ENCODE measurements around the gene CHPT1. TPM values are rescaled to one million over a fixed set of nuclear protein-coding genes. Genes with fewer than 3 reads are reported as not detected.
A peak's percentile ranks its signal among the peaks of the same experiment; 100 is the strongest.

Gene CHPT1
- total and polyA plus RNA-seq, 9 of the 15 experiments (the other 6 are each of a cell fraction or from before 2014, with no cell fraction given): 15.3 to 210 (median 91.9) TPM

- TF ChIP-seq, protein P1, sequence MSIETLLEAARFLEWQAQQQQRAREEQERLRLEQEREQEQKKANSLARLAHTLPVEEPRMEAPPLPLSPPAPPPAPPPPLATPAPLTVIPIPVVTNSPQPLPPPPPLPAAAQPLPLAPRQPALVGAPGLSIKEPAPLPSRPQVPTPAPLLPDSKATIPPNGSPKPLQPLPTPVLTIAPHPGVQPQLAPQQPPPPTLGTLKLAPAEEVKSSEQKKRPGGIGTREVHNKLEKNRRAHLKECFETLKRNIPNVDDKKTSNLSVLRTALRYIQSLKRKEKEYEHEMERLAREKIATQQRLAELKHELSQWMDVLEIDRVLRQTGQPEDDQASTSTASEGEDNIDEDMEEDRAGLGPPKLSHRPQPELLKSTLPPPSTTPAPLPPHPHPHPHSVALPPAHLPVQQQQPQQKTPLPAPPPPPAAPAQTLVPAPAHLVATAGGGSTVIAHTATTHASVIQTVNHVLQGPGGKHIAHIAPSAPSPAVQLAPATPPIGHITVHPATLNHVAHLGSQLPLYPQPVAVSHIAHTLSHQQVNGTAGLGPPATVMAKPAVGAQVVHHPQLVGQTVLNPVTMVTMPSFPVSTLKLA (conservative IDR thresholded peaks at IDR 0.05): no peak
- TF ChIP-seq, protein P2, sequence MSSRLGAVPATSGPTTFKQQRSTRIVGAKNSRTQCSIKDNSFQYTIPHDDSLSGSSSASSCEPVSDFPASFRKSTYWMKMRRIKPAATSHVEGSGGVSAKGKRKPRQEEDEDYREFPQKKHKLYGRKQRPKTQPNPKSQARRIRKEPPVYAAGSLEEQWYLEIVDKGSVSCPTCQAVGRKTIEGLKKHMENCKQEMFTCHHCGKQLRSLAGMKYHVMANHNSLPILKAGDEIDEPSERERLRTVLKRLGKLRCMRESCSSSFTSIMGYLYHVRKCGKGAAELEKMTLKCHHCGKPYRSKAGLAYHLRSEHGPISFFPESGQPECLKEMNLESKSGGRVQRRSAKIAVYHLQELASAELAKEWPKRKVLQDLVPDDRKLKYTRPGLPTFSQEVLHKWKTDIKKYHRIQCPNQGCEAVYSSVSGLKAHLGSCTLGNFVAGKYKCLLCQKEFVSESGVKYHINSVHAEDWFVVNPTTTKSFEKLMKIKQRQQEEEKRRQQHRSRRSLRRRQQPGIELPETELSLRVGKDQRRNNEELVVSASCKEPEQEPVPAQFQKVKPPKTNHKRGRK (tag; IDR thresholded peaks at IDR 0.05): no peak
- peak; percentile 43; the same call in 1 of the 2 replicates for TF ChIP-seq POLR2H (tag; IDR thresholded peaks at IDR 0.05; ENCODE audit: low read depth)
- 0 out of 2 replicates have a peak, but pooled peaks have one; percentile 12 for TF ChIP-seq PML (IDR thresholded peaks at IDR 0.05; ENCODE audit: low read length)
- TF ChIP-seq, protein P3, sequence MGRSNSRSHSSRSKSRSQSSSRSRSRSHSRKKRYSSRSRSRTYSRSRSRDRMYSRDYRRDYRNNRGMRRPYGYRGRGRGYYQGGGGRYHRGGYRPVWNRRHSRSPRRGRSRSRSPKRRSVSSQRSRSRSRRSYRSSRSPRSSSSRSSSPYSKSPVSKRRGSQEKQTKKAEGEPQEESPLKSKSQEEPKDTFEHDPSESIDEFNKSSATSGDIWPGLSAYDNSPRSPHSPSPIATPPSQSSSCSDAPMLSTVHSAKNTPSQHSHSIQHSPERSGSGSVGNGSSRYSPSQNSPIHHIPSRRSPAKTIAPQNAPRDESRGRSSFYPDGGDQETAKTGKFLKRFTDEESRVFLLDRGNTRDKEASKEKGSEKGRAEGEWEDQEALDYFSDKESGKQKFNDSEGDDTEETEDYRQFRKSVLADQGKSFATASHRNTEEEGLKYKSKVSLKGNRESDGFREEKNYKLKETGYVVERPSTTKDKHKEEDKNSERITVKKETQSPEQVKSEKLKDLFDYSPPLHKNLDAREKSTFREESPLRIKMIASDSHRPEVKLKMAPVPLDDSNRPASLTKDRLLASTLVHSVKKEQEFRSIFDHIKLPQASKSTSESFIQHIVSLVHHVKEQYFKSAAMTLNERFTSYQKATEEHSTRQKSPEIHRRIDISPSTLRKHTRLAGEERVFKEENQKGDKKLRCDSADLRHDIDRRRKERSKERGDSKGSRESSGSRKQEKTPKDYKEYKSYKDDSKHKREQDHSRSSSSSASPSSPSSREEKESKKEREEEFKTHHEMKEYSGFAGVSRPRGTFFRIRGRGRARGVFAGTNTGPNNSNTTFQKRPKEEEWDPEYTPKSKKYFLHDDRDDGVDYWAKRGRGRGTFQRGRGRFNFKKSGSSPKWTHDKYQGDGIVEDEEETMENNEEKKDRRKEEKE (IDR thresholded peaks at IDR 0.05; ENCODE audit: borderline replicate concordance in 1 of 2, control insufficient read depth in 1 of 2, low read depth in 2 of 2, low read length in 1 of 2): no peak
- TF ChIP-seq ZNF124 (CRISPR knock-in tag; IDR thresholded peaks at IDR 0.05): no peak
- peak; percentile 42; the same call in 1 of the 2 replicates for TF ChIP-seq POLR2AphosphoS5 (IDR thresholded peaks at IDR 0.05; ENCODE audit: control insufficient read depth, insufficient read depth, low read depth, low read length)
- no peak for TF ChIP-seq ZBED1 (IDR thresholded peaks at IDR 0.05)
- no peak for TF ChIP-seq MECOM (CRISPR knock-in tag; IDR thresholded peaks at IDR 0.05)
- no peak for TF ChIP-seq HEY1 (CRISPR knock-in tag; IDR thresholded peaks at IDR 0.05; ENCODE audit: borderline replicate concordance)
- TF ChIP-seq ZNF764 (CRISPR knock-in tag; IDR thresholded peaks at IDR 0.05; ENCODE audit: low read depth): no peak
- no peak for TF ChIP-seq DNMT1 (IDR thresholded peaks at IDR 0.05)
- TF ChIP-seq HNRNPUL1 (IDR thresholded peaks at IDR 0.05; ENCODE audit: low read length): no peak
- TF ChIP-seq PTRF (tag; IDR thresholded peaks at IDR 0.05): no peak
- no peak for TF ChIP-seq ZNF143 (CRISPR knock-in tag; IDR thresholded peaks at IDR 0.05)
- TF ChIP-seq, protein P4, sequence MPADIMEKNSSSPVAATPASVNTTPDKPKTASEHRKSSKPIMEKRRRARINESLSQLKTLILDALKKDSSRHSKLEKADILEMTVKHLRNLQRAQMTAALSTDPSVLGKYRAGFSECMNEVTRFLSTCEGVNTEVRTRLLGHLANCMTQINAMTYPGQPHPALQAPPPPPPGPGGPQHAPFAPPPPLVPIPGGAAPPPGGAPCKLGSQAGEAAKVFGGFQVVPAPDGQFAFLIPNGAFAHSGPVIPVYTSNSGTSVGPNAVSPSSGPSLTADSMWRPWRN (IDR thresholded peaks at IDR 0.05; ENCODE audit: low read depth): peak; percentile 64
- TF ChIP-seq CBX2 (IDR thresholded peaks at IDR 0.05; ENCODE audit: insufficient read depth, low read length, poor library complexity, severe bottlenecking): no peak
- no peak for TF ChIP-seq BACH1 (tag; IDR thresholded peaks at IDR 0.05)
- TF ChIP-seq ELF4 (CRISPR knock-in tag; IDR thresholded peaks at IDR 0.05): no peak
- TF ChIP-seq MYNN (IDR thresholded peaks at IDR 0.05): 0 out of 2 replicates have a peak, but pooled peaks have one; percentile 14
- TF ChIP-seq MYNN (CRISPR knock-in tag; IDR thresholded peaks at IDR 0.05): no peak
- no peak for TF ChIP-seq CHD2 (IDR thresholded peaks at IDR 0.05; ENCODE audit: low read depth, low read length)
Measured at GRCh38 chr12:101697197-101697929, at the start of gene CHPT1 (continued).

Measured in K562 (cell line).